HG03521 (cell line): ENCODE measurements around the gene RBM34.
"Not testable (repeated sequence)": the region's sequence is repeated elsewhere in the genome, so short reads cannot be mapped to it uniquely, and the experiment has no call there.

ENCODE experiments used
- ATAC-seq: cut with Tn5 transposase; IDR thresholded peaks from one replicate; pipeline ENCODE4 v1.9.1; 2021; ENCODE audit warnings: mild to moderate bottlenecking, moderate library complexity; ENCODE audit not compliant: unreplicated experiment

Gene RBM34

GRCh38 chr1:235122348-235122747, 38.7 kb downstream of the RBM34 start:
- no peak for ATAC-seq

GRCh38 chr1:235113183-235113917, 47.7 kb downstream of the RBM34 start:
- no peak for ATAC-seq

- no peak for ATAC-seq
Observed at GRCh38 chr1:235112297-235113182, 48.5 kb downstream of the RBM34 start.

GRCh38 chr1:235111107-235111506, 49.9 kb downstream of the RBM34 start:
- ATAC-seq, result no peak

GRCh38 chr1:235108876-235109275, 52.2 kb downstream of the RBM34 start:
- no peak for ATAC-seq

- ATAC-seq, result no peak
Observed at GRCh38 chr1:235108185-235108593, 52.9 kb downstream of the RBM34 start.

GRCh38 chr1:235107368-235108184, 53.5 kb downstream of the RBM34 start:
- no peak for ATAC-seq

GRCh38 chr1:235106457-235106856, 54.6 kb downstream of the RBM34 start:
- no peak for ATAC-seq

GRCh38 chr1:235105051-235106043, 55.7 kb downstream of the RBM34 start:
- peak; percentile 73 for ATAC-seq

- no peak for ATAC-seq
Observed at GRCh38 chr1:235102993-235103411, 58.0 kb downstream of the RBM34 start.

- ATAC-seq, result no peak
Observed at GRCh38 chr1:235102259-235102582, 58.8 kb downstream of the RBM34 start.

GRCh38 chr1:235101558-235102258, 59.3 kb downstream of the RBM34 start:
- no peak for ATAC-seq

GRCh38 chr1:235100194-235100772, 60.8 kb downstream of the RBM34 start:
- no peak for ATAC-seq

- ATAC-seq, result no peak
Observed at GRCh38 chr1:235098991-235099390, 62.1 kb downstream of the RBM34 start.

- no peak for ATAC-seq
Observed at GRCh38 chr1:235098547-235098946, 62.5 kb downstream of the RBM34 start.

GRCh38 chr1:235097501-235097900, 63.5 kb downstream of the RBM34 start:
- not testable (repeated sequence) for ATAC-seq

GRCh38 chr1:235095938-235096562, 65.0 kb downstream of the RBM34 start:
- no peak for ATAC-seq

GRCh38 chr1:235093696-235094592, 67.1 kb downstream of the RBM34 start:
- no peak for ATAC-seq
